Cardiac muscle cell (in vitro differentiated cells and primary cell): ENCODE results near the gene PRKAA1. TPM values are rescaled to one million over a fixed set of nuclear protein-coding genes. Genes with fewer than 3 reads are reported as not detected.
"Not testable (repeated sequence)": the region's sequence is repeated elsewhere in the genome, so short reads cannot be mapped to it uniquely, and the experiment has no call there.

Source experiments
- DNase-seq, 2 donors: peaks; one replicate each; pipeline versions ENCODE4 v3.0.0 to v3.0.0-alpha.2; 2010 to 2017; ENCODE audit warnings: low read depth in 1 of 2, low spot score in 1 of 2
- H3K27ac ChIP-seq: fragments of 200-600 bp; sonication (generic); 2 replicates; pipeline ENCODE4 v1.5.1; 2016
- H3K27me3 ChIP-seq: fragments of 200-600 bp; sonication (generic); 2 replicates; pipeline ENCODE4 v1.6.0; 2016; ENCODE audit warnings: control low read depth
- H3K36me3 ChIP-seq: fragments of 200-600 bp; sonication (generic); 2 replicates; pipeline ENCODE4 v1.5.1; 2016; ENCODE audit warnings: control low read depth
- H3K4me1 ChIP-seq: fragments of 200-600 bp; sonication (generic); 2 replicates; pipeline ENCODE4 v1.8.1; 2017; ENCODE audit warnings: low read depth, mild to moderate bottlenecking, mixed run types
- H3K4me3 ChIP-seq: fragments of 200-600 bp; sonication (generic); 2 replicates; pipeline ENCODE4 v1.5.1; 2016; ENCODE audit warnings: mild to moderate bottlenecking
- H3K9me3 ChIP-seq: fragments of 200-600 bp; sonication (generic); 2 replicates; pipeline ENCODE4 v1.5.1; 2017; ENCODE audit warnings: low read depth, mild to moderate bottlenecking, control low read depth
- polyA plus RNA-seq: library from polyadenylated mRNA; unstranded; fragments of >200 nt; fragmentation: Nextera tagmentation; extraction: Ambion mirVana; gene quantifications from 2 replicates; pipeline ENCODE4 v1.2.1, GENCODE V29; 2016
- total RNA-seq: library from RNA; depleted of rRNA; stranded (reverse); fragments of >200 nt; gene quantifications from 2 replicates; pipeline ENCODE4 v1.2.3, GENCODE V29; 2016
- TF ChIP-seq, protein P1 (sequence below): IDR thresholded peaks from 2 replicates; pipeline ENCODE4 v1.5.1; 2012; ENCODE audit warnings: low read depth, mild to moderate bottlenecking, low read length

PRKAA1 gene
- total and polyA plus RNA-seq, 2 experiments from 2014 or later = 22.6 to 26.1 TPM

DNA sequence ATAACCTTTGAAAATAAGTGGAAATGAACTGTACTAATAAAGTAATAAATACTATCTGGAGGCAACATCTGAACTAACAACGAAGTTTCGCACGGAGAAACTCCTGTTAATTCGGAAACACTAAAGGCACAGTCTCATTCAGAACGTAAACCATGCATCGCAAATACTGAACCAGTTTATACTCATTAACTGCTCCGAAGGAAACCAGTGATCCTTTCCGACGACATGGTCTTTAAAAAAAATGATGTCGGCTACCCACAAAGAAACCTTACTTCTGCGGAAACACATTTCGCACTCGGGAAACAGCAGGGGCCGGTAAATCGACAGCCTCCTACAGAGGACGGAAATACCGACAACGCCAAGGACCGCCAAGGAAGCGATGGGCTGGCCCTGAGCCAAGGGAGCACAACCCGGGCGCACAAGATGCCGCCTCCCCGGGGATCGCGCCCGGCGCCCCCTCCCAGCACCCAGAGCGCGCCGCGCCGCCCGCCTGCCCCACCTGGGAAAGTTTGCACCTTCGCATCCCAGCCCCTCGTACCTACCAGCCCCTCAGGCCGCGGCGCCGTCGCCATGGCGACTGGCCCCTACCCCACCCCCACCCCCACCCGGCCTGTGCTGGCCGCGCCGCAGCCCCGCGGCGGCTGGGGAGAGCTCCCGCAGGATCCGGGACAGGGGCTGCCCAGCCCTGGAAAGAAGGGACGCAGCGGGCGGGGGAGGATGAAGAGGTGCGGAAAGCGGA lies 732 bp downstream of the PRKAA1 start:
- Histone ChIP-seq H3K4me3 (peak overlapping the region; percentile 87), H3K4me1 (peaks cover 8% of the 10 kb centered on the region), H3K36me3 (no peaks in the 10 kb centered on the region), H3K27ac (peak overlapping the region; percentile 89), H3K27me3 (no peaks in the 10 kb centered on the region), H3K9me3 (no peaks in the 10 kb centered on the region)
- TF ChIP-seq, protein P1, sequence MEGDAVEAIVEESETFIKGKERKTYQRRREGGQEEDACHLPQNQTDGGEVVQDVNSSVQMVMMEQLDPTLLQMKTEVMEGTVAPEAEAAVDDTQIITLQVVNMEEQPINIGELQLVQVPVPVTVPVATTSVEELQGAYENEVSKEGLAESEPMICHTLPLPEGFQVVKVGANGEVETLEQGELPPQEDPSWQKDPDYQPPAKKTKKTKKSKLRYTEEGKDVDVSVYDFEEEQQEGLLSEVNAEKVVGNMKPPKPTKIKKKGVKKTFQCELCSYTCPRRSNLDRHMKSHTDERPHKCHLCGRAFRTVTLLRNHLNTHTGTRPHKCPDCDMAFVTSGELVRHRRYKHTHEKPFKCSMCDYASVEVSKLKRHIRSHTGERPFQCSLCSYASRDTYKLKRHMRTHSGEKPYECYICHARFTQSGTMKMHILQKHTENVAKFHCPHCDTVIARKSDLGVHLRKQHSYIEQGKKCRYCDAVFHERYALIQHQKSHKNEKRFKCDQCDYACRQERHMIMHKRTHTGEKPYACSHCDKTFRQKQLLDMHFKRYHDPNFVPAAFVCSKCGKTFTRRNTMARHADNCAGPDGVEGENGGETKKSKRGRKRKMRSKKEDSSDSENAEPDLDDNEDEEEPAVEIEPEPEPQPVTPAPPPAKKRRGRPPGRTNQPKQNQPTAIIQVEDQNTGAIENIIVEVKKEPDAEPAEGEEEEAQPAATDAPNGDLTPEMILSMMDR = no peak
- peak; percentile 77 to 88 for DNase-seq

DNA sequence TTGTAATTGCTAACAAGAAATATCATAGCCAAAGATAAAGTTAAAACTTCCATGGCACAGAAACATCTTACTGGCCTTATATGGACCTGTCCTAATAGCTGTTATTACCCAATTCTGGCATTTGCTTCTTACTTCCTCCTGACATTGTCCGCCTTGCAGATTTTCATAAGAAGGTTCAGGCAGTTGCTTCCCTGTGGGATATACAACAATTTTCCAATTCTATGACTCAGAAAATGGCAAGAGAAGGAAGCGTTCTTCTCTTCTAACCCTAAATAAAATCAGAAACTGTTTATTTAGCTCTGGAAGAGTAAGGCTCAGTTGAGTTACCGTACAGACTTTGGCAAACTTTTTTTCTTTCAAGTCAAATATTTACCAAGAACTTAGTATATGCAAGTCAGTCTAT lies 1.7 kb downstream of the PRKAA1 start:
- no peaks in the 10 kb centered on the region for H3K27me3 ChIP-seq
- H3K4me1 ChIP-seq = peaks cover 8% of the 10 kb centered on the region
- no peak overlapping the region for H3K27ac ChIP-seq
- TF ChIP-seq, protein P1 = no peak
- peak overlapping the region; percentile 87 for H3K4me3 ChIP-seq
- no peaks in the 10 kb centered on the region for H3K36me3 ChIP-seq
- H3K9me3 ChIP-seq = no peaks in the 10 kb centered on the region
- DNase-seq = peak in 1 of 2 donors; percentile 86

DNA sequence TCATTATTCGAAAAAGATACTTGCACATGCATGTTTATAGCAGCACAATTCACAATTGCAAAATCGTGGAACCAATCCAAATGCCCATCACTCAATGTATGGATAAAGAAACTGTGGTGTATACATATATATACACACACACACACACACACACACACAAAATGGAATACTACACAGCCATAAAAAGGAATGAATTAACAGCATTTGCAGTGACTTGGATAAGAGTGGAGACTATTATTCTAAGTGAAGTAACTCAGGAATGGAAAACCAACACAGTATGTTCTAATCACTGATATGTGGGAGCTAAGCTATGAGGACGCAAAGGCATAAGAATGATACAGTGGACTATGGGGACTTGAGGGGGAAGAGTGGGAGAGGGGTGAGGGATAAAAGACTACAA lies 3.3 kb downstream of the PRKAA1 start:
- not testable (repeated sequence) for H3K4me3 ChIP-seq, H3K27me3 ChIP-seq, H3K27ac ChIP-seq, H3K4me1 ChIP-seq, H3K9me3 ChIP-seq, DNase-seq, H3K36me3 ChIP-seq

DNA sequence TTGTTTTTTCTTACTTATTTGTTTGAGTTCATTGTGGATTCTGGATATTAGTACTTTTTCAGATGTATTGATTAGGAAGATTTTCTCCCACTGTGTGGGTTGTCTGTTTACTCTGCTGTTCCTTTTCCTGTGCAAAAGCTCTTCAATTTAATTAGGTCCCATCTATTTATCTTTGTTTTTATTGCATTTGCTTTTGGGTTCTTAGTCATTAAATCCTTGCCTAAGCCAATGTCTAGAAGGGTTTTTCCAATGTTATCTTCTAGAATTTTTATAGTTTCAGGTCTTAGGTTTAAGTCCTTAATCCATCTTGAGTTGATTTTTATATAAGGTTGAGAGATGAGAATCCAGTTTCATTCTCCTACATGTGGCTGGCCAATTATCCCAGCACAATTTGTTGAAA lies 3.8 kb downstream of the PRKAA1 start:
- H3K36me3 ChIP-seq, H3K9me3 ChIP-seq, H3K27me3 ChIP-seq, H3K27ac ChIP-seq, H3K4me1 ChIP-seq, H3K4me3 ChIP-seq, DNase-seq: not testable (repeated sequence)

DNA sequence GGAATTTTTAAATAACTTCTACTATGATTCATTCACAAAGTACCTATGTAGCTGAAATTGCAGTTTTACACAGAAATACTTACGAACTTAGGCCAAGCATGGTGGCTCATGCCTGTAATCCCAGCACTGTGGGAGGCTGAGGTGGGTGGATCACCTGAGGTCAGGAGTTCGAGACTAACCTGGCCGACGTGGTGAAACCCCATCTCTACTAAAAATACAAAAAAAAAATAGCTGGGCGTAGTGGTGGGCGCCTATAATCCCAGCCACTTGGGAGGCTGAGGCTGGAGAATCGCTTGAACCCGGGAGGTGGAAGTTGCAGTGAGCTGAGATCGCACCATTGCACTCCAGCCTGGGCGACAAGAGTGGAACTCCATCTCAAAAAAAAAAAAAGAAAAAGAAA lies 5.5 kb downstream of the PRKAA1 start:
- not testable (repeated sequence) for H3K27me3 ChIP-seq, H3K27ac ChIP-seq, H3K9me3 ChIP-seq, H3K4me3 ChIP-seq, DNase-seq, H3K4me1 ChIP-seq, H3K36me3 ChIP-seq

DNA sequence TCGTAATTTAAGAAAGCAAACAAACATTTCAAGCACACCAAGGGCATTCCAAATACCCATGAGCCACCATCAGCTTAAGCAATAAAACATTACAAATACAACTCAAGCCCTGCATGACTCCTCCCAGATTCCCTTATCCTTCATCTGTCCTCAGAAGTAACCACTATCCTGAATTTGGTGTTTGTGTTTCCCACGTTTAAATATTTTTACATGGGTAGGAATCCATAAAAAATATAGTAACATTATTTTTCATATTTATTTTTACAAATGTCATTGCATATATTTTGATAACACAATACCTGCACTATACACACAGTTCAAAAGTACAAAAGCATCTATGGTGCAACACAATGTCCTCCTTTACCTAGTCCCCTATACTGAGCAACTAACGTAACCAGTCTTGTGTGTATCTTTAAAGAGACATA lies 6.4 kb downstream of the PRKAA1 start:
- no peaks in the 10 kb centered on the region for H3K36me3 ChIP-seq
- peak in 1 of 2 donors; percentile 35 for DNase-seq
- no peaks in the 10 kb centered on the region for H3K4me1 ChIP-seq
- H3K4me3 ChIP-seq = no peak overlapping the region
- no peaks in the 10 kb centered on the region for H3K27me3 ChIP-seq
- no peak overlapping the region for H3K27ac ChIP-seq
- TF ChIP-seq, protein P1 = no peak
- no peaks in the 10 kb centered on the region for H3K9me3 ChIP-seq

DNA sequence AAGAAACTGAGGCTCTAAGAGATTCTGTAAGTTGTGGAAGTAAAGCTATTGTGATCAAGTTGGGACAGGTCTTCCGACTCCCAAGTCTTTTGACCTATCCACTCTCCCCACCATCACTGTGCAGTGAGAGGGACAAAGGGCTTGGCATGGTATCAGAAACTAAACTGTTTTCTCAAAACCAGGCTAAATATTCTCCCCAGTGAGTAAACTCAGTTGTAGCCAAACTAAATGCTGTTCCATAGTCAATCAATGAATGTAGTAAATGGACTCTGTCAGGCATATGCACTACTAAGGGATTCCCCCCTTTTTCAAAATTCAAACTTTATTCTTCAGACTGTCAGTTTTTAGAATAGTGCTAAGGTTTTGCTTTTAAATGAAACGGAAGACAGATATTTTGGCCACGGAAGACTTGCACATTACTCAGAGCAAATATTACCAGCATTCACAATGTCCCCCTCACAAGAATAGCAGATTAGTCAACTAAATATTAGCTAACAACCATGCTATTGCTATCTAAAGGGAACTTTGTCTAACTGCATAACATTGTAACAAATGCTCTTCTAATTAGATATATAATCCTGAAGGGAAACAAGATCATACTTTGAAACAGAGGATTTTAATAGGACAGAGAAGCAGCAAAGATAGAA lies 7.1 kb downstream of the PRKAA1 start:
- TF ChIP-seq, protein P1 = no peak
- Histone ChIP-seq H3K36me3 (no peaks in the 10 kb centered on the region), H3K27me3 (no peaks in the 10 kb centered on the region), H3K27ac (no peak overlapping the region), H3K4me1 (no peaks in the 10 kb centered on the region), H3K9me3 (no peaks in the 10 kb centered on the region), H3K4me3 (no peak overlapping the region)
- no peak for DNase-seq

DNA sequence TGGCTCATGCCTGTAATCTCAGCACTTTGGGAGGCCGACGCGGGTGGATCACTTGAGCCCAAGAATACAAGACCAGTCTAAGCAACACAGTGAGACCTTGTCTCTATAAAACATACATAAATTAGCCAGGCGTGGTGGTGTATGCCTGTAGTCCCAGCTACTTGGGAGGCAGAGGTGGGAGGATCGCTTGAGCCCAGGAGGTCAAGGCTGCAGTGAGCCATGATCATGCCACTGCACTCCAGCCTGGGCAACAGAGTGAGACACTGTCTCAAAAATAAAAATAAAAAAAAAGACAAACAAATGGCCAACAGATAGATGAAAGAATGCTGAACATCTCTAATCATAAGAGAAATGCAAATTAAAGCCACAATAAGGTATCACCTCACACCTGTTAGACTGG lies 9.2 kb downstream of the PRKAA1 start:
- H3K27me3 ChIP-seq, H3K4me1 ChIP-seq, H3K4me3 ChIP-seq, DNase-seq, H3K36me3 ChIP-seq, H3K9me3 ChIP-seq: not testable (repeated sequence)
- H3K27ac ChIP-seq = peak overlapping the region; percentile 23
